IPS-15b (cell line): ENCODE measurements around the gene PRF1.

Experiments used
- H3K27me3 ChIP-seq: one replicate; pipeline ENCODE4 v1.6.1; 2013; ENCODE audit warnings: low read length; ENCODE audit not compliant: control insufficient read depth, insufficient read depth
- H3K36me3 ChIP-seq: one replicate; pipeline ENCODE4 v1.6.1; 2013; ENCODE audit warnings: low read length; ENCODE audit not compliant: control insufficient read depth, insufficient read depth
- H3K4me1 ChIP-seq: one replicate; pipeline ENCODE4 v1.6.1; 2013; ENCODE audit warnings: mild to moderate bottlenecking, low read length; ENCODE audit not compliant: control insufficient read depth, insufficient read depth
- H3K4me3 ChIP-seq: one replicate; pipeline ENCODE4 v1.5.1; 2013; ENCODE audit warnings: low read depth, low read length
- H3K9ac ChIP-seq: one replicate; pipeline ENCODE4 v1.6.1; 2013; ENCODE audit warnings: low read depth, mild to moderate bottlenecking, low read length
- H3K9me3 ChIP-seq: one replicate; pipeline ENCODE4 v1.6.1; 2013; ENCODE audit warnings: mild to moderate bottlenecking, low read length; ENCODE audit not compliant: control insufficient read depth, insufficient read depth

The PRF1 gene

GRCh38 chr10:70589762-70590654, 12.5 kb downstream of the PRF1 start:
- Histone ChIP-seq H3K9ac (no peak overlapping the region), H3K9me3 (no peaks in the 10 kb centered on the region), H3K4me1 (peaks cover under 1% of the 10 kb centered on the region), H3K36me3 (no peaks in the 10 kb centered on the region), H3K4me3 (no peak overlapping the region), H3K27me3 (no peaks in the 10 kb centered on the region)

GRCh38 chr10:70588859-70589570, 13.5 kb downstream of the PRF1 start:
- Histone ChIP-seq H3K36me3 (no peaks in the 10 kb centered on the region), H3K9me3 (no peaks in the 10 kb centered on the region), H3K27me3 (no peaks in the 10 kb centered on the region), H3K4me3 (no peak overlapping the region), H3K4me1 (peaks cover 5% of the 10 kb centered on the region), H3K9ac (no peak overlapping the region)

GRCh38 chr10:70588255-70588654, 14.3 kb downstream of the PRF1 start:
- Histone ChIP-seq H3K4me1 (peaks cover 5% of the 10 kb centered on the region), H3K9ac (no peak overlapping the region), H3K27me3 (no peaks in the 10 kb centered on the region), H3K9me3 (no peaks in the 10 kb centered on the region), H3K36me3 (no peaks in the 10 kb centered on the region), H3K4me3 (no peak overlapping the region)

- Histone ChIP-seq H3K4me1 (peaks cover 5% of the 10 kb centered on the region), H3K9me3 (no peaks in the 10 kb centered on the region), H3K4me3 (no peak overlapping the region), H3K36me3 (no peaks in the 10 kb centered on the region), H3K9ac (no peak overlapping the region), H3K27me3 (no peaks in the 10 kb centered on the region)
Observed at GRCh38 chr10:70587045-70587658, 15.4 kb downstream of the PRF1 start.

- Histone ChIP-seq H3K9me3 (no peaks in the 10 kb centered on the region), H3K9ac (no peak overlapping the region), H3K4me3 (no peak overlapping the region), H3K36me3 (no peaks in the 10 kb centered on the region), H3K4me1 (peaks cover 5% of the 10 kb centered on the region), H3K27me3 (no peaks in the 10 kb centered on the region)
Observed at GRCh38 chr10:70586348-70586930, 16.1 kb downstream of the PRF1 start.

- Histone ChIP-seq H3K4me3 (no peak overlapping the region), H3K9ac (no peak overlapping the region), H3K4me1 (peaks cover 5% of the 10 kb centered on the region), H3K27me3 (no peaks in the 10 kb centered on the region), H3K9me3 (no peaks in the 10 kb centered on the region), H3K36me3 (no peaks in the 10 kb centered on the region)
Observed at GRCh38 chr10:70585578-70586169, 16.9 kb downstream of the PRF1 start.

GRCh38 chr10:70584909-70585544, 17.5 kb downstream of the PRF1 start:
- peaks cover 5% of the 10 kb centered on the region for H3K4me1 ChIP-seq
- no peak overlapping the region for H3K9ac ChIP-seq

GRCh38 chr10:70584366-70584765, 18.2 kb downstream of the PRF1 start:
- Histone ChIP-seq H3K9ac (no peak overlapping the region), H3K27me3 (no peaks in the 10 kb centered on the region), H3K4me1 (peaks cover 5% of the 10 kb centered on the region), H3K4me3 (no peak overlapping the region), H3K9me3 (no peaks in the 10 kb centered on the region), H3K36me3 (no peaks in the 10 kb centered on the region)

More at GRCh38 chr10:70584909-70585544, 17.5 kb downstream of the PRF1 start:
- Histone ChIP-seq H3K27me3 (no peaks in the 10 kb centered on the region), H3K36me3 (no peaks in the 10 kb centered on the region), H3K9me3 (no peaks in the 10 kb centered on the region), H3K4me3 (no peak overlapping the region)

GRCh38 chr10:70583669-70584037, 18.9 kb downstream of the PRF1 start:
- H3K9ac ChIP-seq, result no peak overlapping the region
- no peaks in the 10 kb centered on the region for H3K9me3 ChIP-seq
- no peaks in the 10 kb centered on the region for H3K36me3 ChIP-seq
- H3K4me1 ChIP-seq, result peaks cover 5% of the 10 kb centered on the region
- no peak overlapping the region for H3K4me3 ChIP-seq
- no peaks in the 10 kb centered on the region for H3K27me3 ChIP-seq

- Histone ChIP-seq H3K36me3 (no peaks in the 10 kb centered on the region), H3K9me3 (no peaks in the 10 kb centered on the region), H3K4me1 (peaks cover 5% of the 10 kb centered on the region), H3K27me3 (no peaks in the 10 kb centered on the region), H3K9ac (no peak overlapping the region), H3K4me3 (no peak overlapping the region)
Observed at GRCh38 chr10:70582793-70583668, 19.5 kb downstream of the PRF1 start.
